Endodermal cell (in vitro differentiated cells): ENCODE measurements around the gene CDK13. TPM values are rescaled to one million over a fixed set of nuclear protein-coding genes. Genes with fewer than 3 reads are reported as not detected.

ENCODE experiments used
- DNase-seq: peaks from one replicate; pipeline ENCODE4 v3.0.0-alpha.2; 2017
- H3K27ac ChIP-seq: 2 replicates; pipeline ENCODE4 v1.5.1; 2013; ENCODE audit warnings: mild to moderate bottlenecking, low read depth, low read length, moderate library complexity
- H3K27me3 ChIP-seq: 2 replicates; pipeline ENCODE4 v1.6.1; 2013; ENCODE audit warnings: mild to moderate bottlenecking, low read length, moderate library complexity; ENCODE audit not compliant: insufficient read depth, control insufficient read depth, poor library complexity, severe bottlenecking
- H3K36me3 ChIP-seq: 2 replicates; pipeline ENCODE4 v1.7.0; 2013; ENCODE audit warnings: mild to moderate bottlenecking, low read length, moderate library complexity; ENCODE audit not compliant: control insufficient read depth, insufficient read depth
- H3K4me1 ChIP-seq: one replicate; pipeline ENCODE4 v1.7.0; 2013; ENCODE audit warnings: low read length; ENCODE audit not compliant: control insufficient read depth, insufficient read depth
- H3K4me3 ChIP-seq: 2 replicates; pipeline ENCODE4 v1.5.1; 2013; ENCODE audit warnings: mild to moderate bottlenecking, low read length, moderate library complexity
- H3K9ac ChIP-seq: 2 replicates; pipeline ENCODE4 v1.6.1; 2013; ENCODE audit warnings: mild to moderate bottlenecking, low read length, moderate library complexity; ENCODE audit not compliant: poor library complexity, severe bottlenecking; ENCODE audit errors: extremely low read depth
- H3K9me3 ChIP-seq: 2 replicates; pipeline ENCODE4 v1.6.1; 2013; ENCODE audit warnings: mild to moderate bottlenecking, low read length, moderate library complexity; ENCODE audit not compliant: control insufficient read depth
- H3K27ac Mint-ChIP-seq: 2 replicates; pipeline ENCODE4 v1.8.0; 2020; ENCODE audit warnings: mixed read lengths
- H3K27me3 Mint-ChIP-seq: 2 replicates; pipeline ENCODE4 v1.8.0; 2021; ENCODE audit warnings: mild to moderate bottlenecking, mixed read lengths; ENCODE audit not compliant: insufficient read depth
- H3K36me3 Mint-ChIP-seq: 2 replicates; pipeline ENCODE4 v1.8.0; 2020; ENCODE audit warnings: low read depth, mixed read lengths
- H3K4me1 Mint-ChIP-seq: 2 replicates; pipeline ENCODE4 v1.8.0; 2020; ENCODE audit warnings: mixed read lengths
- H3K4me3 Mint-ChIP-seq: 2 replicates; pipeline ENCODE4 v1.8.0; 2020; ENCODE audit warnings: mild to moderate bottlenecking, moderate library complexity, mixed read lengths
- H3K9me3 Mint-ChIP-seq: 2 replicates; pipeline ENCODE4 v1.8.0; 2020; ENCODE audit warnings: mild to moderate bottlenecking, mixed read lengths
- WGBS, 2 experiments: methylation state at CpG; one replicate each; pipeline versions ENCODE4 v1.1.5 to v1.1.7; 2013; ENCODE audit warnings: missing lambda C conversion rate in 2 of 2, mixed read lengths in 1 of 2; ENCODE audit not compliant: insufficient coverage in 1 of 2, insufficient read length in 1 of 2; 5-methylcytosine and 5-hydroxymethylcytosine counted together
- total RNA-seq, 2 donors: library from RNA; stranded (reverse); fragmentation: NEBNext Ultra II Directional in 1 of 2; extraction: Animal tissue kit (Norgen Biotek cat#: 25700) in 1 of 2; gene quantifications; 2 replicates in 1 of 2; 3 replicates in 1 of 2; pipeline ENCODE4 v1.2.1, GENCODE V29; 2021
- TF ChIP-seq, protein P1 (sequence below): fragments of 200-600 bp; sonication (generic); conservative IDR thresholded peaks from 2 replicates; pipeline ENCODE4 v1.5.0; 2021; ENCODE audit warnings: antibody characterized with exemption, mild to moderate bottlenecking

Gene CDK13
- total RNA-seq, 2 donors from 2014 or later, result 60.8 to 77.7 TPM

- WGBS, 2 experiments, result 100% methylated on average over 1 to 2 of the region's 2 CpGs
- Histone ChIP-seq H3K9me3 (peaks cover 8% of the 10 kb centered on the region), H3K4me1 (no peaks in the 10 kb centered on the region), H3K4me3 (no peak overlapping the region), H3K9ac (no peak overlapping the region), H3K27me3 (no peaks in the 10 kb centered on the region), H3K36me3 (peaks cover 6% of the 10 kb centered on the region), H3K27ac (no peak overlapping the region)
- TF ChIP-seq, protein P1, sequence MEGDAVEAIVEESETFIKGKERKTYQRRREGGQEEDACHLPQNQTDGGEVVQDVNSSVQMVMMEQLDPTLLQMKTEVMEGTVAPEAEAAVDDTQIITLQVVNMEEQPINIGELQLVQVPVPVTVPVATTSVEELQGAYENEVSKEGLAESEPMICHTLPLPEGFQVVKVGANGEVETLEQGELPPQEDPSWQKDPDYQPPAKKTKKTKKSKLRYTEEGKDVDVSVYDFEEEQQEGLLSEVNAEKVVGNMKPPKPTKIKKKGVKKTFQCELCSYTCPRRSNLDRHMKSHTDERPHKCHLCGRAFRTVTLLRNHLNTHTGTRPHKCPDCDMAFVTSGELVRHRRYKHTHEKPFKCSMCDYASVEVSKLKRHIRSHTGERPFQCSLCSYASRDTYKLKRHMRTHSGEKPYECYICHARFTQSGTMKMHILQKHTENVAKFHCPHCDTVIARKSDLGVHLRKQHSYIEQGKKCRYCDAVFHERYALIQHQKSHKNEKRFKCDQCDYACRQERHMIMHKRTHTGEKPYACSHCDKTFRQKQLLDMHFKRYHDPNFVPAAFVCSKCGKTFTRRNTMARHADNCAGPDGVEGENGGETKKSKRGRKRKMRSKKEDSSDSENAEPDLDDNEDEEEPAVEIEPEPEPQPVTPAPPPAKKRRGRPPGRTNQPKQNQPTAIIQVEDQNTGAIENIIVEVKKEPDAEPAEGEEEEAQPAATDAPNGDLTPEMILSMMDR, result no peak
- Mint-ChIP-seq H3K36me3 (peaks cover 23% of the 10 kb centered on the region), H3K27me3 (no peaks in the 10 kb centered on the region), H3K9me3 (peaks cover 34% of the 10 kb centered on the region), H3K27ac (no peak overlapping the region), H3K4me3 (no peak overlapping the region), H3K4me1 (no peaks in the 10 kb centered on the region)
- no peak for DNase-seq
Measured at GRCh38 chr7:39967406-39968161, 17.5 kb downstream of the CDK13 start.

DNA sequence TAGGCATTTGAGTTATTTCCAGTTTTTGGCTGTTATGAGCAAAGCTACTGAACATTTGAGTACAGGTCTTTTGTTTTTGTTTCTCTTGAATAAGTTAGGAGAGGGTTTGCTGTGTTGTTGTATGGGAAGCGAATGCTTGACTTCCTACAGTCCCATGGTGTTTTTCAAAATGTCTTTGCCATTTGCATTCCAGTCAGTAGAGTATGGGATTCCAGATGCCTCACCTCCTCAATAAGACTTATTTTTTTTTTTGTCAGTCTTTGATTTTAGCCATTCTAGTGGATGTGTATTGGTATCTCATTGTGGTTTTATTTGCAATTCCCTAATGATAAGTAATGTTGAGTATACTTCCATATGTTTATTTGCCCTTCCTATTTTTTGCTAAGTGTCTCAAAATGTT, 19.4 kb downstream of the CDK13 start:
- no peak overlapping the region for H3K27ac ChIP-seq
- no peak overlapping the region for H3K4me3 ChIP-seq
- TF ChIP-seq, protein P1, result no peak
- Mint-ChIP-seq H3K27me3 (no peaks in the 10 kb centered on the region), H3K4me1 (no peaks in the 10 kb centered on the region), H3K36me3 (peaks cover 23% of the 10 kb centered on the region), H3K9me3 (peaks cover 26% of the 10 kb centered on the region), H3K4me3 (no peak overlapping the region), H3K27ac (peak overlapping the region; percentile 49)
- no peak overlapping the region for H3K9ac ChIP-seq
- no peak for DNase-seq
- peaks cover 6% of the 10 kb centered on the region for H3K36me3 ChIP-seq
- WGBS, 2 experiments, result 75 to 77% methylated on average over 1 of the region's 1 CpG
- H3K4me1 ChIP-seq, result no peaks in the 10 kb centered on the region
- H3K27me3 ChIP-seq, result no peaks in the 10 kb centered on the region
- peaks cover 8% of the 10 kb centered on the region for H3K9me3 ChIP-seq

- Mint-ChIP-seq H3K4me1 (no peaks in the 10 kb centered on the region), H3K4me3 (no peak overlapping the region), H3K27me3 (no peaks in the 10 kb centered on the region), H3K36me3 (peaks cover 12% of the 10 kb centered on the region), H3K27ac (no peak overlapping the region), H3K9me3 (peaks cover 8% of the 10 kb centered on the region)
- Histone ChIP-seq H3K9me3 (peaks cover 8% of the 10 kb centered on the region), H3K36me3 (peaks cover 6% of the 10 kb centered on the region), H3K27me3 (no peaks in the 10 kb centered on the region), H3K9ac (no peak overlapping the region), H3K4me1 (no peaks in the 10 kb centered on the region), H3K4me3 (no peak overlapping the region), H3K27ac (no peak overlapping the region)
- TF ChIP-seq, protein P1, result no peak
- DNase-seq, result no peak
- WGBS, 2 experiments, result 90 to 100% methylated on average over 2 to 3 of the region's 3 CpGs
Measured at GRCh38 chr7:39971924-39972323, 21.9 kb downstream of the CDK13 start.
